HepG2 (cell line): ENCODE results near the gene METAP1. TPM values are rescaled to one million over a fixed set of nuclear protein-coding genes. Genes with fewer than 3 reads are reported as not detected.

Experiments
- AHDC1 ChIP-seq: sonication (generic); formaldehyde crosslinking; IDR thresholded peaks from 2 replicates; pipeline ENCODE4 v1.5.1; 2020; ENCODE audit warnings: mild to moderate bottlenecking, missing genetic modification reagents, borderline replicate concordance
- AKAP8 ChIP-seq: sonication (generic); formaldehyde crosslinking; IDR thresholded peaks from 2 replicates; pipeline ENCODE4 v1.5.1; 2020; ENCODE audit warnings: mild to moderate bottlenecking, missing genetic modification reagents
- CREM ChIP-seq, 2 experiments: sonication (generic) in 1 of 2; formaldehyde crosslinking in 1 of 2; IDR thresholded peaks; 2 replicates each; pipeline versions ENCODE4 v1.4.0 to v1.6.1; 2016 to 2020; ENCODE audit warnings: antibody characterized with exemption in 1 of 2, mild to moderate bottlenecking in 1 of 2, missing genetic modification reagents in 1 of 2
- FOXP1 ChIP-seq, 2 experiments: fragments of 450-650 bp in 1 of 2; IDR thresholded peaks; 2 replicates each; pipeline ENCODE4 v1.6.1; 2017 to 2018; ENCODE audit warnings: antibody characterized with exemption in 1 of 2
- GATAD2A ChIP-seq: IDR thresholded peaks from 2 replicates; pipeline ENCODE4 v1.6.1; 2016
- HNRNPK ChIP-seq: fragments of 200-400 bp; formaldehyde crosslinking; IDR thresholded peaks from 2 replicates; pipeline ENCODE4 v1.6.1; 2018; ENCODE audit warnings: low read length, low read depth, moderate library complexity, mild to moderate bottlenecking; ENCODE audit not compliant: poor library complexity, severe bottlenecking
- IRX3 ChIP-seq: sonication (generic); formaldehyde crosslinking; IDR thresholded peaks from 2 replicates; pipeline ENCODE4 v1.8.1; 2023; ENCODE audit warnings: mild to moderate bottlenecking, low read depth, missing genetic modification reagents, borderline replicate concordance
- KAT8 ChIP-seq: IDR thresholded peaks from 2 replicates; pipeline ENCODE4 v1.6.1; 2016; ENCODE audit warnings: missing genetic modification reagents, missing compliant biosample characterization
- MIER3 ChIP-seq: IDR thresholded peaks from 2 replicates; pipeline ENCODE4 v1.6.1; 2016; ENCODE audit warnings: missing compliant biosample characterization, borderline replicate concordance
- NR2F2 ChIP-seq: IDR thresholded peaks from 2 replicates; pipeline ENCODE4 v1.6.1; 2012; ENCODE audit warnings: low read depth, inconsistent platforms, borderline replicate concordance
- NR2F6 ChIP-seq, 2 experiments: IDR thresholded peaks; 2 replicates each; pipeline ENCODE4 v1.6.1; 2016; ENCODE audit warnings: antibody characterized with exemption in 1 of 2, mild to moderate bottlenecking in 1 of 2
- POGZ ChIP-seq: sonication (generic); formaldehyde crosslinking; IDR thresholded peaks from 2 replicates; pipeline ENCODE4 v1.4.0; 2020; ENCODE audit warnings: mild to moderate bottlenecking, missing genetic modification reagents
- RFX3 ChIP-seq: IDR thresholded peaks from 2 replicates; pipeline ENCODE4 v1.6.1; 2016; ENCODE audit warnings: missing biosample characterization, missing genetic modification reagents
- ZEB1 ChIP-seq: IDR thresholded peaks from 2 replicates; pipeline ENCODE4 v1.6.1; 2012; ENCODE audit warnings: mild to moderate bottlenecking, low read depth, inconsistent platforms; ENCODE audit not compliant: insufficient replicate concordance
- ZMYM4 ChIP-seq: sonication (generic); formaldehyde crosslinking; IDR thresholded peaks from 2 replicates; pipeline ENCODE4 v1.8.1; 2023; ENCODE audit warnings: mild to moderate bottlenecking, missing genetic modification reagents
- ZNF207 ChIP-seq: fragments of 450-650 bp; IDR thresholded peaks from 2 replicates; pipeline ENCODE4 v1.6.1; 2016; ENCODE audit warnings: antibody characterized with exemption, borderline replicate concordance
- ZNF609 ChIP-seq: sonication (generic); formaldehyde crosslinking; IDR thresholded peaks from 2 replicates; pipeline ENCODE4 v1.4.0; 2020; ENCODE audit warnings: mild to moderate bottlenecking, missing genetic modification reagents, borderline replicate concordance
- ZNF614 ChIP-seq: IDR thresholded peaks from 2 replicates; pipeline ENCODE4 v1.6.1; 2018; ENCODE audit warnings: missing biosample characterization, missing genetic modification reagents, inconsistent platforms, borderline replicate concordance
- polyA plus RNA-seq, 8 experiments: library from polyadenylated mRNA; depleted of rRNA in 3 of 8; stranded (reverse) in 7 of 8; unstranded in 1 of 8; fragments of >200 nt; fragmentation: Illumina TruSeq in 4 of 8; extraction: Trizol in 4 of 8; gene quantifications; 2 replicates each; pipeline versions ENCODE4 v1.2.1 to v1.2.3, GENCODE V29; 2011 to 2016; ENCODE audit warnings: low read depth in 4 of 8, missing spikeins in 1 of 8, mixed read lengths in 1 of 8; ENCODE audit not compliant: insufficient read depth in 1 of 8
- total RNA-seq, 5 experiments: library from RNA; depleted of rRNA; stranded (reverse); fragments of >200 nt; fragmentation: Illumina TruSeq; extraction: Trizol; gene quantifications; 2 replicates each; pipeline ENCODE4 v1.2.3, GENCODE V29; 2016; ENCODE audit warnings: low read depth in 1 of 5
- TF ChIP-seq, protein P1 (sequence below): sonication (generic); formaldehyde crosslinking; IDR thresholded peaks from 2 replicates; pipeline ENCODE4 v1.4.0; 2020; ENCODE audit warnings: mild to moderate bottlenecking, missing genetic modification reagents

METAP1 gene
- total and polyA plus RNA-seq, 2 of the 13 experiments (the other 11 are each of a cell fraction or from before 2014, with no cell fraction given), result 44.9 to 53.5 TPM

DNA sequence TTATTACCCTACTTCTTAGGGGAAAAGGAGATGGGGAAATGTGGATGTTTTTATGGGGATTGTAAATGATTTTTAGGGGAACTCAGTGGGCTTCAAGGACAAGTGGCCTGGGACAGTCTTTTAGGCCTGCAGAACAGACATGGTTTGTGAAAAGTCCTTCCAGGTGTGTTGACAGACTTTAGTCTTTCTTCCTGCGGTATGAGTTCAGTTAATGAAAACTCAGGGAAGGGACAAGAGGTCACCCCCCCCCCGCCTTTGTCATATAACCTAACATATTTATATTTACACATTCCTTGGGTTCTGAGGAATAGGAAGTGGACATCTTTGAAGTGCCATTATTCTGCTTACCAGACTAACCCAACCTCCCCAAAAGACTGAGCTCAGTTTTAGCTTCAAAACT lies 31.8 kb downstream of the METAP1 start (continued):
- TF ChIP-seq ZNF609, result no peak
- no peak for TF ChIP-seq FOXP1 (IDR thresholded peaks at IDR 0.05)
- TF ChIP-seq FOXP1 (CRISPR knock-in tag; IDR thresholded peaks at IDR 0.05), result peak; percentile 36; the same call in 1 of the 2 replicates
- TF ChIP-seq, protein P1, sequence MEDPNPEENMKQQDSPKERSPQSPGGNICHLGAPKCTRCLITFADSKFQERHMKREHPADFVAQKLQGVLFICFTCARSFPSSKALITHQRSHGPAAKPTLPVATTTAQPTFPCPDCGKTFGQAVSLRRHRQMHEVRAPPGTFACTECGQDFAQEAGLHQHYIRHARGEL (CRISPR knock-in tag), result no peak
- TF ChIP-seq HNRNPK, result peak; percentile 51
- no peak for TF ChIP-seq IRX3
- 0 out of 2 replicates have a peak, but pooled peaks have one; percentile 33 for TF ChIP-seq POGZ
- peak; percentile 32; the same call in 1 of the 2 replicates for TF ChIP-seq AHDC1
- TF ChIP-seq NR2F6 (IDR thresholded peaks at IDR 0.05), result peak; percentile 79
- peak; percentile 73 for TF ChIP-seq NR2F6 (CRISPR knock-in tag; IDR thresholded peaks at IDR 0.05)
- TF ChIP-seq CREM (IDR thresholded peaks at IDR 0.05), result 0 out of 2 replicates have a peak, but pooled peaks have one; percentile 17
- no peak for TF ChIP-seq CREM (CRISPR knock-in tag; IDR thresholded peaks at IDR 0.05)
- TF ChIP-seq ZEB1, result peak; percentile 49
- TF ChIP-seq RFX3, result no peak
- peak; percentile 46; the same call in 1 of the 2 replicates for TF ChIP-seq ZMYM4 (CRISPR knock-in tag)
- TF ChIP-seq ZNF207, result no peak
- TF ChIP-seq KAT8 (CRISPR knock-in tag), result 0 out of 2 replicates have a peak, but pooled peaks have one; percentile 32
- no peak for TF ChIP-seq MIER3
- peak; percentile 46; the same call in 1 of the 2 replicates for TF ChIP-seq NR2F2
- TF ChIP-seq ZNF614 (CRISPR knock-in tag), result no peak
- no peak for TF ChIP-seq AKAP8 (CRISPR knock-in tag)
- no peak for TF ChIP-seq GATAD2A (CRISPR knock-in tag)
